CD4-positive, alpha-beta T cell (primary cell): ENCODE results near the gene MYH10. TPM values are rescaled to one million over a fixed set of nuclear protein-coding genes. Genes with fewer than 3 reads are reported as not detected.

Experiments
- ATAC-seq: fragments of 200-7000 bp; cut with Tn5 transposase; one replicate; pipeline ENCODE4 v1.10.0; 2022; ENCODE audit warnings: mild to moderate bottlenecking; ENCODE audit not compliant: poor library complexity
- CTCF ChIA-PET: fragments of 350-600 bp; sonication (Branson Sonifier 250); formaldehyde crosslinking; loops from one replicate; lab custom pipeline; 2021; ENCODE audit warnings: antibody characterized with exemption, inconsistent platforms; lab: Charles Lee
- POLR2A ChIA-PET: fragments of 350-600 bp; sonication (Branson Sonifier 250); formaldehyde crosslinking; loops from one replicate; lab custom pipeline; 2021; ENCODE audit warnings: antibody characterized with exemption, inconsistent platforms; lab: Charles Lee
- DNase-seq, 14 experiments: peaks; one replicate each; pipeline ENCODE4 v3.0.0-alpha.2; 2013 to 2020; ENCODE audit warnings: mixed read lengths in 2 of 14
- H3K27ac ChIP-seq, 2 donors: one replicate each; pipeline versions ENCODE4 v1.5.1 to v1.7.0; 2013; ENCODE audit warnings: low read length in 2 of 2, low read depth in 1 of 2, mild to moderate bottlenecking in 1 of 2
- H3K27me3 ChIP-seq, 2 experiments: 1 replicate in 1 of 2; 2 replicates in 1 of 2; pipeline versions ENCODE4 v1.6.1 to v1.7.0; 2013; ENCODE audit warnings: low read length in 2 of 2, control low read depth in 1 of 2, mild to moderate bottlenecking in 1 of 2, moderate library complexity in 1 of 2; ENCODE audit not compliant: insufficient read depth in 2 of 2, control insufficient read depth in 1 of 2
- H3K36me3 ChIP-seq: one replicate; pipeline ENCODE4 v1.6.1; 2013; ENCODE audit warnings: low read length, control low read depth; ENCODE audit not compliant: insufficient read depth
- H3K4me1 ChIP-seq: one replicate; pipeline ENCODE4 v1.6.1; 2013; ENCODE audit warnings: low read length, control low read depth; ENCODE audit not compliant: insufficient read depth
- H3K4me3 ChIP-seq: one replicate; pipeline ENCODE4 v1.5.1; 2013; ENCODE audit warnings: mild to moderate bottlenecking, low read length, moderate library complexity
- H3K9me3 ChIP-seq, 2 experiments: 1 replicate in 1 of 2; 2 replicates in 1 of 2; pipeline versions ENCODE4 v1.6.1 to v1.7.0; 2013; ENCODE audit warnings: low read length in 2 of 2, mild to moderate bottlenecking in 2 of 2, control low read depth in 1 of 2, moderate library complexity in 1 of 2; ENCODE audit not compliant: control insufficient read depth in 1 of 2, insufficient read depth in 1 of 2
- H3K27ac Mint-ChIP-seq: one replicate; pipeline ENCODE4 v1.8.0; 2020; ENCODE audit warnings: mixed read lengths
- H3K27me3 Mint-ChIP-seq: one replicate; pipeline ENCODE4 v1.8.0; 2021; ENCODE audit warnings: mixed read lengths
- H3K36me3 Mint-ChIP-seq: one replicate; pipeline ENCODE4 v1.8.0; 2021; ENCODE audit warnings: low read depth, mixed read lengths
- H3K4me1 Mint-ChIP-seq: one replicate; pipeline ENCODE4 v1.8.0; 2021; ENCODE audit warnings: low read depth, mixed read lengths
- H3K4me3 Mint-ChIP-seq: one replicate; pipeline ENCODE4 v1.8.0; 2020; ENCODE audit warnings: mild to moderate bottlenecking, mixed read lengths
- H3K9me3 Mint-ChIP-seq: one replicate; pipeline ENCODE4 v1.8.0; 2020; ENCODE audit warnings: mixed read lengths
- CTCF ChIP-seq: fragments of 200-600 bp; IDR thresholded peaks from one replicate; pipeline ENCODE4 v1.8.0; 2022; ENCODE audit warnings: antibody characterized with exemption, mild to moderate bottlenecking
- intact Hi-C, 2 experiments: fragments of 100-400 bp; cut with DNase I in 1 of 2; cut with micrococcal nuclease in 1 of 2; formaldehyde crosslinking; loops; one replicate each; pipeline versions ENCODE4 v1.15.1 to v1.9.0; 2023 to 2025; cut with DNase I, micrococcal nuclease
- total RNA-seq, 174 experiments: library from RNA in 2 of 174; stranded (reverse) in 2 of 174; gene quantifications; one replicate each; pipeline ENCODE4 v1.2.3 and lab custom pipeline; 2021 to 2026

MYH10 gene
- total RNA-seq, 2 experiments from 2014 or later, result 1.5 to 1.9 TPM

GRCh38 chr17:8618825-8619224 is 11.7 kb downstream of the MYH10 start:
- Mint-ChIP-seq H3K27ac (no peak overlapping the region), H3K4me3 (no peak overlapping the region), H3K27me3 (peaks cover 40% of the 10 kb centered on the region), H3K36me3 (no peaks in the 10 kb centered on the region), H3K9me3 (no peaks in the 10 kb centered on the region), H3K4me1 (no peaks in the 10 kb centered on the region)
- ATAC-seq (no peak), DNase-seq (no peak)
- Histone ChIP-seq H3K4me3 (no peak overlapping the region), H3K4me1 (no peaks in the 10 kb centered on the region), H3K27ac (no peak overlapping the region), H3K9me3 (no peaks in the 10 kb centered on the region), H3K27me3 (peaks cover 5% of the 10 kb centered on the region in 2 experiments), H3K36me3 (no peaks in the 10 kb centered on the region)
- ChIA-PET CTCF (no interaction called here), POLR2A (no interaction called here)
- no peak for TF ChIP-seq CTCF
- intact Hi-C loops, result no loop called here

GRCh38 chr17:8614988-8615387 is 15.5 kb downstream of the MYH10 start:
- no peak overlapping the region for H3K27ac Mint-ChIP-seq
- intact Hi-C loops, result no loop called here
- peaks cover 2% of the 10 kb centered on the region for H3K9me3 Mint-ChIP-seq

GRCh38 chr17:8611619-8612298 is 18.8 kb downstream of the MYH10 start:
- Mint-ChIP-seq H3K27ac (no peak overlapping the region), H3K36me3 (no peaks in the 10 kb centered on the region), H3K9me3 (peaks cover 2% of the 10 kb centered on the region), H3K27me3 (peaks cover 14% of the 10 kb centered on the region), H3K4me1 (no peaks in the 10 kb centered on the region), H3K4me3 (no peak overlapping the region)
- Histone ChIP-seq H3K9me3 (no peaks in the 10 kb centered on the region), H3K27ac (no peak overlapping the region), H3K4me1 (no peaks in the 10 kb centered on the region), H3K4me3 (no peak overlapping the region), H3K36me3 (no peaks in the 10 kb centered on the region), H3K27me3 (no peaks in the 10 kb centered on the region)
- no peak for DNase-seq
- ChIA-PET CTCF (interaction anchor here (0.6 kb wide), 1 partner anchor 97 kb away, joined by 7 read pairs; no protein-coding TSS in a partner anchor), POLR2A (no interaction called here)
- ATAC-seq, result no peak
- intact Hi-C loops, result no loop called here
- TF ChIP-seq CTCF, result no peak

More at GRCh38 chr17:8614988-8615387, 15.5 kb downstream of the MYH10 start:
- no peaks in the 10 kb centered on the region for H3K36me3 ChIP-seq
- Mint-ChIP-seq H3K36me3 (no peaks in the 10 kb centered on the region), H3K4me3 (no peak overlapping the region), H3K27me3 (peaks cover 16% of the 10 kb centered on the region), H3K4me1 (no peaks in the 10 kb centered on the region)
- no peak for TF ChIP-seq CTCF
- no peak overlapping the region for H3K4me3 ChIP-seq
- ChIA-PET POLR2A (no interaction called here), CTCF (no interaction called here)
- H3K9me3 ChIP-seq, result no peaks in the 10 kb centered on the region
- no peaks in the 10 kb centered on the region for H3K4me1 ChIP-seq
- no peak for ATAC-seq
- no peaks in the 10 kb centered on the region for H3K27me3 ChIP-seq
- DNase-seq, result no peak
- H3K27ac ChIP-seq, result no peak overlapping the region
